GM23338 (cell line): ENCODE measurements around the gene ARHGAP10. TPM values are rescaled to one million over a fixed set of nuclear protein-coding genes. Genes with fewer than 3 reads are reported as not detected.

Experiments
- ATAC-seq: fragments of 200-7000 bp; cut with Tn5 transposase; 3 replicates; pipeline ENCODE4 v1.9.1; 2020
- DNase-seq: peaks from one replicate; pipeline ENCODE4 v3.0.0-alpha.2; 2015; ENCODE audit warnings: low spot score
- H2AFZ ChIP-seq: fragments of 200-600 bp; sonication (generic); 2 replicates; pipeline ENCODE4 v1.8.0; 2016; ENCODE audit warnings: antibody characterized with exemption, mild to moderate bottlenecking, moderate library complexity
- H3F3A ChIP-seq: fragments of 200-600 bp; sonication (generic); replicated peaks from 2 replicates; pipeline ENCODE4 v1.8.0; 2017; ENCODE audit warnings: antibody characterized with exemption, mixed run types, low read depth
- H3K27ac ChIP-seq: fragments of 200-600 bp; sonication (generic); 2 replicates; pipeline ENCODE4 v1.6.1; 2016; ENCODE audit warnings: low read depth
- H3K27me3 ChIP-seq: fragments of 200-600 bp; sonication (generic); 2 replicates; pipeline ENCODE4 v1.8.0; 2016; ENCODE audit warnings: mild to moderate bottlenecking, mixed run types, moderate library complexity; ENCODE audit not compliant: insufficient read depth
- H3K36me3 ChIP-seq: fragments of 200-600 bp; sonication (generic); 2 replicates; pipeline ENCODE4 v1.8.0; 2016; ENCODE audit warnings: mild to moderate bottlenecking; ENCODE audit not compliant: insufficient read depth
- H3K4me1 ChIP-seq: fragments of 200-600 bp; sonication (generic); 2 replicates; pipeline ENCODE4 v1.8.0; 2016; ENCODE audit warnings: mild to moderate bottlenecking, moderate library complexity; ENCODE audit not compliant: insufficient read depth
- H3K4me2 ChIP-seq: fragments of 200-600 bp; sonication (generic); 2 replicates; pipeline ENCODE4 v1.7.1; 2017; ENCODE audit warnings: mixed run types
- H3K4me3 ChIP-seq: fragments of 200-600 bp; sonication (generic); 2 replicates; pipeline ENCODE4 v1.6.1; 2016; ENCODE audit warnings: mixed run types
- H3K79me2 ChIP-seq: fragments of 200-600 bp; sonication (generic); replicated peaks from 2 replicates; pipeline ENCODE4 v1.8.0; 2017; ENCODE audit warnings: mild to moderate bottlenecking; ENCODE audit not compliant: insufficient read depth
- H3K9me2 ChIP-seq: fragments of 200-600 bp; sonication (generic); 2 replicates; pipeline ENCODE4 v1.8.0; 2017; ENCODE audit not compliant: insufficient read depth
- H4K20me1 ChIP-seq: fragments of 200-600 bp; sonication (generic); replicated peaks from 2 replicates; pipeline ENCODE4 v1.8.0; 2017; ENCODE audit warnings: mild to moderate bottlenecking; ENCODE audit not compliant: insufficient read depth
- H3K27ac Mint-ChIP-seq: 2 replicates; pipeline ENCODE4 v1.8.0; 2020; ENCODE audit warnings: inconsistent platforms, mild to moderate bottlenecking, moderate library complexity, mixed read lengths
- H3K27me3 Mint-ChIP-seq: 3 replicates; pipeline ENCODE4 v1.8.0; 2022; ENCODE audit warnings: low read depth, mild to moderate bottlenecking, moderate library complexity, mixed read lengths, inconsistent platforms; ENCODE audit not compliant: insufficient read depth, poor library complexity
- H3K36me3 Mint-ChIP-seq: 3 replicates; pipeline ENCODE4 v1.8.0; 2021; ENCODE audit warnings: low read depth, mild to moderate bottlenecking, inconsistent platforms, moderate library complexity, mixed read lengths
- H3K4me1 Mint-ChIP-seq: 3 replicates; pipeline ENCODE4 v1.8.0; 2020; ENCODE audit warnings: mild to moderate bottlenecking, inconsistent platforms, mixed read lengths
- H3K4me3 Mint-ChIP-seq: 3 replicates; pipeline ENCODE4 v1.8.0; 2021; ENCODE audit warnings: moderate library complexity, mild to moderate bottlenecking, inconsistent platforms, mixed read lengths
- H3K9me3 Mint-ChIP-seq: 3 replicates; pipeline ENCODE4 v1.8.0; 2020; ENCODE audit warnings: moderate library complexity, mild to moderate bottlenecking, inconsistent platforms, mixed read lengths
- CREB1 ChIP-seq: fragments of 250-450 bp; sonication (Bioruptor Pico); IDR thresholded peaks from 2 replicates; pipeline ENCODE4 v1.5.0; 2020; ENCODE audit warnings: low read depth, mild to moderate bottlenecking, moderate library complexity
- CTCF ChIP-seq, 2 experiments: fragments of 200-600 bp in 1 of 2; sonication (generic) in 1 of 2; conservative IDR thresholded peaks; 2 replicates each; pipeline versions ENCODE4 v1.5.1 to v1.6.1; 2016 to 2017; ENCODE audit warnings: antibody characterized with exemption in 2 of 2, low read depth in 2 of 2, mild to moderate bottlenecking in 2 of 2, moderate library complexity in 1 of 2
- ETS1 ChIP-seq: IDR thresholded peaks from 2 replicates; pipeline ENCODE4 v1.6.1; 2016; ENCODE audit warnings: antibody characterized with exemption
- EZH2 ChIP-seq: fragments of 200-600 bp; sonication (generic); IDR thresholded peaks from one replicate; pipeline ENCODE4 v1.8.0; 2017; ENCODE audit warnings: antibody characterized with exemption, mild to moderate bottlenecking, low read depth; ENCODE audit not compliant: unreplicated experiment
- EZH2phosphoT487 ChIP-seq: fragments of 200-600 bp; sonication (generic); IDR thresholded peaks from one replicate; pipeline ENCODE4 v1.8.1; 2018; ENCODE audit warnings: antibody characterized with exemption; ENCODE audit not compliant: unreplicated experiment
- JUNB ChIP-seq: IDR thresholded peaks from one replicate; pipeline ENCODE4 v1.6.1; 2016; ENCODE audit warnings: antibody characterized with exemption; ENCODE audit not compliant: unreplicated experiment
- NANOG ChIP-seq: IDR thresholded peaks from 2 replicates; pipeline ENCODE4 v1.6.1; 2016; ENCODE audit warnings: antibody characterized with exemption, borderline replicate concordance
- POLR2AphosphoS5 ChIP-seq: IDR thresholded peaks from 2 replicates; pipeline ENCODE4 v1.6.1; 2016; ENCODE audit warnings: antibody characterized with exemption, low read depth
- REST ChIP-seq: IDR thresholded peaks from one replicate; pipeline ENCODE4 v1.6.1; 2018; ENCODE audit warnings: antibody characterized with exemption; ENCODE audit not compliant: unreplicated experiment
- STAT1 ChIP-seq: IDR thresholded peaks from one replicate; pipeline ENCODE4 v1.6.1; 2016; ENCODE audit warnings: antibody characterized with exemption; ENCODE audit not compliant: unreplicated experiment
- ZNF114 ChIP-seq: fragments of 250-450 bp; sonication (Bioruptor Pico); IDR thresholded peaks from 2 replicates; pipeline ENCODE4 v1.5.0; 2020; ENCODE audit warnings: mild to moderate bottlenecking, moderate library complexity
- ZNF331 ChIP-seq: fragments of 250-450 bp; sonication (Bioruptor Pico); IDR thresholded peaks from 2 replicates; pipeline ENCODE4 v1.5.0; 2020; ENCODE audit warnings: low read depth, mild to moderate bottlenecking, moderate library complexity
- ZNF462 ChIP-seq: fragments of 250-450 bp; sonication (Bioruptor Pico); IDR thresholded peaks from 2 replicates; pipeline ENCODE4 v1.5.0; 2020; ENCODE audit warnings: mild to moderate bottlenecking, moderate library complexity
- polyA plus RNA-seq: library from polyadenylated mRNA; unstranded; fragments of >200 nt; fragmentation: Nextera tagmentation; extraction: Ambion mirVana; gene quantifications from 2 replicates; pipeline ENCODE4 v1.2.1, GENCODE V29; 2016
- total RNA-seq: library from RNA; depleted of rRNA; stranded (reverse); fragments of >200 nt; shearing (Covaris generic); gene quantifications from 2 replicates; pipeline ENCODE4 v1.2.3, GENCODE V29; 2014

ARHGAP10 gene
- total and polyA plus RNA-seq, 2 experiments from 2014 or later, result 5.1 to 6.3 TPM

- no peak for TF ChIP-seq ZNF462 (CRISPR knock-in tag)
Measured at GRCh38 chr4:148016063-148016637, 284.3 kb downstream of the ARHGAP10 start (continued).

- DNase-seq, result no peak
- Histone ChIP-seq H3K27me3 (no peaks in the 10 kb centered on the region), H3K36me3 (no peaks in the 10 kb centered on the region), H3K4me3 (no peak overlapping the region), H3K9me2 (no peaks in the 10 kb centered on the region; the same call in 1 of the 2 replicates), H2AFZ (no peak overlapping the region), H3K4me2 (no peak overlapping the region), H3K4me1 (peaks cover 7% of the 10 kb centered on the region; the same call in 1 of the 2 replicates), H3K79me2 (no peaks in the 10 kb centered on the region), H3K27ac (no peak overlapping the region), H3F3A (no peaks in the 10 kb centered on the region), H4K20me1 (no peaks in the 10 kb centered on the region)
- Mint-ChIP-seq H3K4me1 (peaks cover 11% of the 10 kb centered on the region), H3K27ac (no peak overlapping the region), H3K36me3 (no peaks in the 10 kb centered on the region), H3K27me3 (peaks cover 2% of the 10 kb centered on the region), H3K9me3 (no peaks in the 10 kb centered on the region), H3K4me3 (no peak overlapping the region)
- ATAC-seq, result no peak
- TF ChIP-seq STAT1 (no peak), NANOG (no peak), POLR2AphosphoS5 (no peak), CREB1 (no peak), EZH2 (no peak), REST (no peak), CTCF (conservative IDR thresholded peaks at IDR 0.05; ENCODE audit: low read depth in 2 of 2) (no peak), ZNF114 (CRISPR knock-in tag) (no peak), EZH2phosphoT487 (no peak), ETS1 (no peak), ZNF331 (CRISPR knock-in tag) (no peak), JUNB (no peak)
Measured at GRCh38 chr4:148017801-148018200, 285.9 kb downstream of the ARHGAP10 start.
